Kidney epithelial cell (primary cell): ENCODE measurements around the gene HS3ST5. TPM values are rescaled to one million over a fixed set of nuclear protein-coding genes. Genes with fewer than 3 reads are reported as not detected.
"Not testable (repeated sequence)": the region's sequence is repeated elsewhere in the genome, so short reads cannot be mapped to it uniquely, and the experiment has no call there.

Source experiments
- DNase-seq: peaks from one replicate; pipeline ENCODE4 v3.0.0-alpha.2; 2010; ENCODE audit warnings: low read depth
- H3K27me3 ChIP-seq: 2 replicates; pipeline ENCODE4 v1.6.0; 2011; ENCODE audit warnings: low read length; ENCODE audit not compliant: control insufficient read depth, insufficient read depth
- H3K36me3 ChIP-seq: 2 replicates; pipeline ENCODE4 v1.5.1; 2011; ENCODE audit warnings: low read length; ENCODE audit not compliant: control insufficient read depth, insufficient read depth
- H3K4me3 ChIP-seq: 2 replicates; pipeline ENCODE4 v1.5.1; 2011; ENCODE audit warnings: low read depth, mild to moderate bottlenecking, control low read depth, low read length
- CTCF ChIP-seq: IDR thresholded peaks from 2 replicates; pipeline ENCODE4 v1.5.1; 2011; ENCODE audit warnings: mild to moderate bottlenecking, moderate library complexity, low read length, control low read depth, inconsistent platforms; ENCODE audit not compliant: insufficient read depth, poor library complexity, severe bottlenecking
- total RNA-seq: library from RNA; depleted of rRNA; stranded (reverse); fragments of >200 nt; gene quantifications from 2 replicates; pipeline ENCODE4 v1.2.3, GENCODE V29; 2015

Gene HS3ST5
- total RNA-seq, 1 donor from 2014 or later, result 0.25 TPM

DNA sequence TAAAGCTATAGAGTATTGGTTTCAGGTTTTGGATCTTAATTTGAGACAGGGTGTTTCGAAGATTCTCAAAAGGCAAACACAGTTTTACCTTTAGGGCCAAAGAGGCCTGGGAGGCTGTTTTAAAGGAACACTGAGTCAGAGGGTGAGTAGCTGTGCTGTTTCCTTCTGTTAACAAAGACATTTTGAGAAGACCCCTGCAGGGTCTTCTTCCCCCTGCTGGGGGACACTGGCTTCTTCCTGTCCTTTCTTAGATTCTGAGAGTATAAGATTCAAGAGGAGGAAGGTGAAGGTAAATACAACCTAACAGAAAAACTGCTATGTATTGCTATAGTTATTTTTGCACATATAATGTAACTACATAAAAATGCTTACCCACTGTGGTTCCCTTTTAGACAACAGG, 19.0 kb downstream of the HS3ST5 start:
- TF ChIP-seq CTCF, result no peak
- H3K36me3 ChIP-seq, result no peaks in the 10 kb centered on the region
- H3K27me3 ChIP-seq, result no peaks in the 10 kb centered on the region
- DNase-seq, result no peak
- no peak overlapping the region for H3K4me3 ChIP-seq

DNA sequence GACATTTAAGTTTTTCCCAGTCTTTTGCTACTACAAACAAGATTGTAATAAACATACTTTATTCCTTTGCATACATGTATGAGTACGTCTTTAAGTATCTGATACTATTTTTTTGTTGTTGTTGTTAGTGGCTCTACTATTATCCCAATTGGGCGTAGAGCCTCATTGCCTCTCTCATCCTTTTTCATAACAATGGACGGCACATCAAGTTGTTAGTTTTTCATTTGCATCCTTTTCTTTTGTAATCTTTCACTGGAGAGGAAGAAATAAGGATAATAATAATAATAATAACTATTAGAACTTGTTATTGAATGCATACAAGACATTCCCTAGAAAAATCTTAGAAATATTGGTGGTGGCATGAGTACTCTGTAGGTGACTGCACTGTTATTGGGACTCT, 23.1 kb downstream of the HS3ST5 start:
- Histone ChIP-seq H3K36me3 (no peaks in the 10 kb centered on the region), H3K27me3 (no peaks in the 10 kb centered on the region), H3K4me3 (no peak overlapping the region)
- TF ChIP-seq CTCF, result no peak
- no peak for DNase-seq

GRCh38 chr6:114315831-114316595, 26.8 kb downstream of the HS3ST5 start:
- no peak for TF ChIP-seq CTCF
- DNase-seq, result no peak

GRCh38 chr6:114313816-114314215, 29.0 kb downstream of the HS3ST5 start:
- H3K4me3 ChIP-seq, H3K36me3 ChIP-seq, H3K27me3 ChIP-seq, DNase-seq: not testable (repeated sequence)

More at GRCh38 chr6:114315831-114316595, 26.8 kb downstream of the HS3ST5 start:
- Histone ChIP-seq H3K27me3 (no peaks in the 10 kb centered on the region), H3K36me3 (no peaks in the 10 kb centered on the region), H3K4me3 (no peak overlapping the region)

GRCh38 chr6:114312931-114313330, 29.9 kb downstream of the HS3ST5 start:
- no peaks in the 10 kb centered on the region for H3K36me3 ChIP-seq
- DNase-seq, result no peak
- H3K4me3 ChIP-seq, result no peak overlapping the region
- TF ChIP-seq CTCF, result no peak
- H3K27me3 ChIP-seq, result no peaks in the 10 kb centered on the region

- H3K27me3 ChIP-seq, result no peaks in the 10 kb centered on the region
- H3K4me3 ChIP-seq, result no peak overlapping the region
- H3K36me3 ChIP-seq, result no peaks in the 10 kb centered on the region
- DNase-seq, result no peak
- no peak for TF ChIP-seq CTCF
These were observed 32.8 kb downstream of the HS3ST5 start for GRCh38 chr6:114310053-114310452.
